Measurements from ENCODE around the gene MPZL3.
A peak's percentile ranks its signal among the peaks of the same experiment; 100 is the strongest.

The MPZL3 gene

DNA sequence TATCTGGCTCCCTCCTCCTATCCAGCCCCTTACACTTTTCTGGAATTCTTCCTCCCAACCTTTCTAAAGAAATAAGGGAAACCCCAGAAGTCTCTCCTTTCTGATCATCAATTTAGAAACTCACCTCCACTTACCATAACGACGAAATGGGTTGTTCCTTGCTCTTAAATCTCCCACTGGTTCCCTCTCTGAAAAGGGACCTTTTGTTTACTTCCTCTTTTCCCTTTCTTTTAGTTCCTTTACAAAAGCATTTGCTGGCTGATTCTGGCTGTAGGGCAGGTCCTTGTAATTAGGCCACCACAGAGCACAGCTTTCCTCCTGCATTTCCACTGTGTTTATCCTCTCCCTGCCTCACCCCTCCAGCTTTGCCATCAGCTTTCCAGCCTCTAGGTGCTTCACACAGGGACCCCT, 39.4 kb downstream of the MPZL3 start:
- Histone ChIP-seq H3K4me3 (ENCODE audit: insufficient read length, low read depth) (no peak overlapping the region), H3K36me3 (ENCODE audit: insufficient read depth, insufficient read length, low read length) (no peaks in the 10 kb centered on the region), H3K9ac (ENCODE audit: insufficient read length, low read depth) (no peak overlapping the region), H3K27me3 (ENCODE audit: insufficient read depth, insufficient read length) (no peaks in the 10 kb centered on the region), H3K4me1 (ENCODE audit: insufficient read depth, insufficient read length) (peaks cover 7% of the 10 kb centered on the region), H3K9me3 (ENCODE audit: insufficient read depth, low read length) (no peaks in the 10 kb centered on the region)
- no peak for TF ChIP-seq SUZ12 (IDR thresholded peaks at IDR 0.05; ENCODE audit: extremely low read depth, insufficient read depth, insufficient read length)
- TF ChIP-seq YY1 (IDR thresholded peaks at IDR 0.05; ENCODE audit: insufficient read depth, insufficient read length) = no peak
- TF ChIP-seq ZNF274 (IDR thresholded peaks at IDR 0.05; ENCODE audit: low read depth, low read length) = no peak
- DNase-seq (ENCODE audit: low read depth, low spot score) = peak; percentile 48

GRCh38 chr11:118212131-118212725, 39.9 kb downstream of the MPZL3 start:
- no peak overlapping the region for H3K4me3 ChIP-seq (ENCODE audit: insufficient read length, low read depth)
- peaks cover 7% of the 10 kb centered on the region for H3K4me1 ChIP-seq (ENCODE audit: insufficient read depth, insufficient read length)
- TF ChIP-seq YY1 (IDR thresholded peaks at IDR 0.05; ENCODE audit: insufficient read depth, insufficient read length) (no peak), SUZ12 (IDR thresholded peaks at IDR 0.05; ENCODE audit: extremely low read depth, insufficient read depth, insufficient read length) (no peak), ZNF274 (IDR thresholded peaks at IDR 0.05; ENCODE audit: low read depth, low read length) (no peak)
- H3K9ac ChIP-seq (ENCODE audit: insufficient read length, low read depth) = no peak overlapping the region
- no peaks in the 10 kb centered on the region for H3K9me3 ChIP-seq (ENCODE audit: insufficient read depth, low read length)
- no peaks in the 10 kb centered on the region for H3K27me3 ChIP-seq (ENCODE audit: insufficient read depth, insufficient read length)
- no peak for DNase-seq (ENCODE audit: low read depth, low spot score)
- no peaks in the 10 kb centered on the region for H3K36me3 ChIP-seq (ENCODE audit: insufficient read depth, insufficient read length, low read length)

- peaks cover 7% of the 10 kb centered on the region for H3K4me1 ChIP-seq (ENCODE audit: insufficient read depth, insufficient read length)
- no peaks in the 10 kb centered on the region for H3K36me3 ChIP-seq (ENCODE audit: insufficient read depth, insufficient read length, low read length)
- no peak overlapping the region for H3K4me3 ChIP-seq (ENCODE audit: insufficient read length, low read depth)
- no peak for TF ChIP-seq SUZ12 (IDR thresholded peaks at IDR 0.05; ENCODE audit: extremely low read depth, insufficient read depth, insufficient read length)
- TF ChIP-seq ZNF274 (IDR thresholded peaks at IDR 0.05; ENCODE audit: low read depth, low read length) = no peak
- TF ChIP-seq YY1 (IDR thresholded peaks at IDR 0.05; ENCODE audit: insufficient read depth, insufficient read length) = no peak
- peak; percentile 66 for DNase-seq (ENCODE audit: low read depth, low spot score)
- H3K9me3 ChIP-seq (ENCODE audit: insufficient read depth, low read length) = no peaks in the 10 kb centered on the region
- H3K27me3 ChIP-seq (ENCODE audit: insufficient read depth, insufficient read length) = no peaks in the 10 kb centered on the region
- no peak overlapping the region for H3K9ac ChIP-seq (ENCODE audit: insufficient read length, low read depth)
Measured at GRCh38 chr11:118211006-118211405, 41.2 kb downstream of the MPZL3 start.

DNA sequence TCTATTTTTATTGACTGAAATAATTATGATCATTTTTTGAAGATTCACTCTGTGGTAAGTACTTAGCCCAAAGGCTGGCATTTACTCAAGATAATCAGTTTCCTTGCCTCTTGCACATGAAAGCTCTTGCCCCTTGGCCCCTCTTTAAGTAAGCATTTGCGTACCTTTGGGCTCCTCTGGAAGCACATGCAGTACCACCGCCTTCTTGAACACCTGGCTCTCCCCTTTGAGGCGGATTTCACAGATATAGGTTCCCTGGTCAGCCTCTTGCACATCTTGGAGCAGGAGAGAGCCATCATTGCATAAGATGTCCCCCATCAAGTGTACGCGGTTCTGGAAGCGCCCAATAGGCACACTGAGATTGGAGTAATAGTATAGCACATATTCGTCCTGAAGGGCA, 41.8 kb downstream of the MPZL3 start:
- Histone ChIP-seq H3K36me3 (ENCODE audit: insufficient read depth, insufficient read length, low read length) (no peaks in the 10 kb centered on the region), H3K9ac (ENCODE audit: insufficient read length, low read depth) (no peak overlapping the region), H3K27me3 (ENCODE audit: insufficient read depth, insufficient read length) (no peaks in the 10 kb centered on the region), H3K4me1 (ENCODE audit: insufficient read depth, insufficient read length) (peaks cover 7% of the 10 kb centered on the region), H3K9me3 (ENCODE audit: insufficient read depth, low read length) (no peaks in the 10 kb centered on the region), H3K4me3 (ENCODE audit: insufficient read length, low read depth) (no peak overlapping the region)
- DNase-seq (ENCODE audit: low read depth, low spot score) = no peak
- no peak for TF ChIP-seq SUZ12 (IDR thresholded peaks at IDR 0.05; ENCODE audit: extremely low read depth, insufficient read depth, insufficient read length)
- no peak for TF ChIP-seq ZNF274 (IDR thresholded peaks at IDR 0.05; ENCODE audit: low read depth, low read length)
- TF ChIP-seq YY1 (IDR thresholded peaks at IDR 0.05; ENCODE audit: insufficient read depth, insufficient read length) = no peak

GRCh38 chr11:118209033-118209432, 43.1 kb downstream of the MPZL3 start:
- TF ChIP-seq YY1 (IDR thresholded peaks at IDR 0.05; ENCODE audit: insufficient read depth, insufficient read length) (no peak), ZNF274 (IDR thresholded peaks at IDR 0.05; ENCODE audit: low read depth, low read length) (no peak), SUZ12 (IDR thresholded peaks at IDR 0.05; ENCODE audit: extremely low read depth, insufficient read depth, insufficient read length) (no peak)
- Histone ChIP-seq H3K4me1 (ENCODE audit: insufficient read depth, insufficient read length) (peaks cover under 1% of the 10 kb centered on the region), H3K4me3 (ENCODE audit: insufficient read length, low read depth) (no peak overlapping the region), H3K9ac (ENCODE audit: insufficient read length, low read depth) (no peak overlapping the region), H3K36me3 (ENCODE audit: insufficient read depth, insufficient read length, low read length) (no peaks in the 10 kb centered on the region), H3K27me3 (ENCODE audit: insufficient read depth, insufficient read length) (no peaks in the 10 kb centered on the region), H3K9me3 (ENCODE audit: insufficient read depth, low read length) (no peaks in the 10 kb centered on the region)
- no peak for DNase-seq (ENCODE audit: low read depth, low spot score)

GRCh38 chr11:118207079-118207478, 45.1 kb downstream of the MPZL3 start:
- Histone ChIP-seq H3K4me3 (ENCODE audit: insufficient read length, low read depth) (no peak overlapping the region), H3K4me1 (ENCODE audit: insufficient read depth, insufficient read length) (no peaks in the 10 kb centered on the region), H3K36me3 (ENCODE audit: insufficient read depth, insufficient read length, low read length) (no peaks in the 10 kb centered on the region), H3K9ac (ENCODE audit: insufficient read length, low read depth) (no peak overlapping the region), H3K9me3 (ENCODE audit: insufficient read depth, low read length) (no peaks in the 10 kb centered on the region), H3K27me3 (ENCODE audit: insufficient read depth, insufficient read length) (no peaks in the 10 kb centered on the region)
- no peak for DNase-seq (ENCODE audit: low read depth, low spot score)
- TF ChIP-seq ZNF274 (IDR thresholded peaks at IDR 0.05; ENCODE audit: low read depth, low read length) = no peak
- TF ChIP-seq YY1 (IDR thresholded peaks at IDR 0.05; ENCODE audit: insufficient read depth, insufficient read length) = no peak
- TF ChIP-seq SUZ12 (IDR thresholded peaks at IDR 0.05; ENCODE audit: extremely low read depth, insufficient read depth, insufficient read length) = no peak

- no peak for DNase-seq (ENCODE audit: low read depth, low spot score)
- Histone ChIP-seq H3K4me3 (ENCODE audit: insufficient read length, low read depth) (no peak overlapping the region), H3K4me1 (ENCODE audit: insufficient read depth, insufficient read length) (no peaks in the 10 kb centered on the region), H3K9me3 (ENCODE audit: insufficient read depth, low read length) (no peaks in the 10 kb centered on the region), H3K27me3 (ENCODE audit: insufficient read depth, insufficient read length) (no peaks in the 10 kb centered on the region), H3K9ac (ENCODE audit: insufficient read length, low read depth) (no peak overlapping the region), H3K36me3 (ENCODE audit: insufficient read depth, insufficient read length, low read length) (no peaks in the 10 kb centered on the region)
- no peak for TF ChIP-seq YY1 (IDR thresholded peaks at IDR 0.05; ENCODE audit: insufficient read depth, insufficient read length)
- TF ChIP-seq SUZ12 (IDR thresholded peaks at IDR 0.05; ENCODE audit: extremely low read depth, insufficient read depth, insufficient read length) = no peak
Measured at GRCh38 chr11:118206391-118207031, 45.7 kb downstream of the MPZL3 start.

All from NT2/D1 (cell line).